Activated CD8-positive, alpha-beta memory T cell treated with anti-CD3 and anti-CD28 coated beads for 4 hours (primary cell): Measurements from ENCODE around the gene KHK.
"Not testable (repeated sequence)": the region's sequence is repeated elsewhere in the genome, so short reads cannot be mapped to it uniquely, and the experiment has no call there.

ENCODE experiments used
- DNase-seq, 2 donors: peaks; one replicate each; pipeline ENCODE4 v3.0.0-alpha.2; 2020; ENCODE audit warnings: low read depth in 2 of 2

KHK gene

DNA sequence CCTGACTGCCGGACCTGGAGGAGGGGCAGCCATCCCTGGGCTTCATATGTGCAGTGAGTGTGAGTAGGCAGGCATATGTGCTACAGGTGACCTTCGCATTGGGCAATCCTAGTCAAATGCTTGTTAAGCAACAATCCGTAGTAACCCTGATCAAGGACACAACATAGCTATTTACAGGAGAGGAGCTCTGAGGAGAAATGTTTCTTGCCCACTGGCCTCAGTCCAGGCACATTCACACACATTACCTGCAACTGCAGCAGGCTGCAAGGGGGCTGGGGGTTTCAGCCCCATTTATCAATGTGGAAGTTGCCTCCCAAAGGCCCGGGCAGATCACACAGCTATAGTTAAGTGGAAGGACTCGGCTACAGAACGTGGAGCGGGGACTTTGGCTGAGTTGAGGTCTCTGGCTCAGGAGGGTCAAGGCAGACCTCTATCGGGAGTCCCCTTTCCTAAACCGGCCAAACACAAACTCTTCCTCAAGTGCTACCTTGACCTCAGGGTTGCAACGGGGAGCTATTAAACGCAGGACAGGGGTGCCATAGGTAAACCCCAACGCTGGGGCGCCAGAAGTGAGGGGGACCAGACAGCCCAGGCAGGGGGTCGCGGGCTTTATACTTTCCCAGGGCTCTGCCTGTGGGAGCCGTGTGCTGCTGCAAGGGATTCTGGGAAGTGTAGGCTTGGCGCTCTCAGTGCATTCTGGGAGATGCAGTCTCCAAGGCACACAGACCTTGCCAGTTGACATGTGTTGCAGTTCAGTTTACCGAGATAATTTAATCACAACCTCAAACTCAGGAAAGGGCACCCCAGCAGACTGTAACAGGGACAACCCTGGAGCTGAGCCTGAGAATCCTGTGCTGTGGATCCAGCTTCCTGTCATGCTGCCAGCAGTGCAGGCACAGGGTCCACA lies 9.4 kb downstream of the KHK start:
- no peak for DNase-seq

DNA sequence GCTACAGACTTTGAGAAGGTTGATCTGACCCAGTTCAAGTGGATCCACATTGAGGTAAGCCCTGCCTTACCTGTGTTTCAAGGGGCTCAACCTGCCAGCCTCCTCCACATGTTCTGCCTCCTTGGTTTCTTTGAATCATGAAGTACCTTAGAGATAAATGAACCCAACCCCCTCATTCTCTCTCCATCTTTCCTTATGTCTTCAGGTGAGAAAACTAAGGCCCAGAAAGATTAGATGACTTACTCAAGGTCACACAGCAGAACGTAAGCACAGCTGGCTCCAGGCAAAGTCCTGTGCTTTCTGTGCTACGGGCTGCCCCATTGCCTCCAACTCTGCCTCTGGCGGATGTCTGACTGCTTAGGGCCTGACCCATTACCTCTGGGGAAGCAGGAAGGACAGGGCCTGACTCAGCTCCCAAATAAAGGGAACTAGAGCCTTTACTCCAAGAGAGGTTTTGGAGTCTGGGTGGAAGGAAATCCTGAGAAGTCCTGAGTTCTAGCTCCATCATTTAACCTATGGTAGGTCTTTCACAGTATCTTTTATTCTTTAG lies 10.3 kb downstream of the KHK start:
- no peak for DNase-seq

DNA sequence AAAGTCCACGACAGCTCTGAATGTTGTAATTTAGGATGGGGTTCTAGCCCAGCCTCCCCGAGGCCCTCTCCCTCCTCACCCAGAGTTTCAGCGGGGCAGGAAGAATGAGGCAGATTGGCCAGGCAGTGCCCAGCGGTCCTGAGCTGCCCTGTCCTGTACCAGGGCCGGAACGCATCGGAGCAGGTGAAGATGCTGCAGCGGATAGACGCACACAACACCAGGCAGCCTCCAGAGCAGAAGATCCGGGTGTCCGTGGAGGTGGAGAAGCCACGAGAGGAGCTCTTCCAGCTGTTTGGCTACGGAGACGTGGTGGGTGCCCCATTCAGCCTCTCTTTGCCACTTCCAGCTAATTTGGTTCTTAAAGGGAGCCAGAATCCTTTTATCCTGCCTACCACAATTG lies 10.8 kb downstream of the KHK start:
- DNase-seq = no peak

DNA sequence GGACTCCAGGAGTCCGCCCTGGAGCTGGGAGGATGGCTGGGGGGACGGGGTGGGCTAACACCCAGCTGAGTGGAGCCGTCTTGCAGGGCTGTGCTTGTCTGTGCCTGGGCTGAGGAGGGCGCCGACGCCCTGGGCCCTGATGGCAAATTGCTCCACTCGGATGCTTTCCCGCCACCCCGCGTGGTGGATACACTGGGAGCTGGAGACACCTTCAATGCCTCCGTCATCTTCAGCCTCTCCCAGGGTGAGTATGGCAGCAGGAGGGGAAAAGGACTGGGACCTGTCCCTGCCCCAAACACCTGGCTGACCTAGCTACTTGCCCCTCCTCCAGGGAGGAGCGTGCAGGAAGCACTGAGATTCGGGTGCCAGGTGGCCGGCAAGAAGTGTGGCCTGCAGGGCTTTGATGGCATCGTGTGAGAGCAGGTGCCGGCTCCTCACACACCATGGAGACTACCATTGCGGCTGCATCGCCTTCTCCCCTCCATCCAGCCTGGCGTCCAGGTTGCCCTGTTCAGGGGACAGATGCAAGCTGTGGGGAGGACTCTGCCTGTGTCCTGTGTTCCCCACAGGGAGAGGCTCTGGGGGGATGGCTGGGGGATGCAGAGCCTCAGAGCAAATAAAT lies 12.9 kb downstream of the KHK start:
- no peak for DNase-seq

DNA sequence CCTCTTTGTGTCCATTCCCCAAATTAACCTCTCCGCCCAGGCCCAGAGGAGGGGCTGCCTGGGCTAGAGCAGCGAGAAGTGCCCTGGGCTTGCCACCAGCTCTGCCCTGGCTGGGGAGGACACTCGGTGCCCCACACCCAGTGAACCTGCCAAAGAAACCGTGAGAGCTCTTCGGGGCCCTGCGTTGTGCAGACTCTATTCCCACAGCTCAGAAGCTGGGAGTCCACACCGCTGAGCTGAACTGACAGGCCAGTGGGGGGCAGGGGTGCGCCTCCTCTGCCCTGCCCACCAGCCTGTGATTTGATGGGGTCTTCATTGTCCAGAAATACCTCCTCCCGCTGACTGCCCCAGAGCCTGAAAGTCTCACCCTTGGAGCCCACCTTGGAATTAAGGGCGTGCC lies 13.5 kb downstream of the KHK start:
- DNase-seq = no peak

DNA sequence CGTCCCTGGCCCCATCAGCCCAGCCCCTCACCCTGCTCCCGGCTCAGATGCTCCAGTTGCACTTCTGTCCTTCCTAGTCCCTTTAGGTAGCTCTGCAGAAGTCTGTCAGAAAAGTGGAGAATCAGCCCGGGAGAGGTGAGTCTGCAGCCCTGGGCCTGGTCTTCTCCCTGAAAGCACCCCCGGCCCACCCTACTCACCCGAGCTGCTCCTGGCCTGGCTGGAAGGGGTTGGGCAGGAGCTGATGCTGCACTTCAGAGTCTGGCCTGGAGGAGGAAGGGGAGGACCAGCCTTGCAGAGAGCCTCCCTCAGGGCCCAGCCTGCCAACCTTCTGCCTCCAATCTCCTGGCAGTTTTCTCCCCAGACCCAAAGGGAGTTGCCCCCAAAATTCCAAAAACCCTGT lies 15.8 kb downstream of the KHK start:
- no peak for DNase-seq

DNA sequence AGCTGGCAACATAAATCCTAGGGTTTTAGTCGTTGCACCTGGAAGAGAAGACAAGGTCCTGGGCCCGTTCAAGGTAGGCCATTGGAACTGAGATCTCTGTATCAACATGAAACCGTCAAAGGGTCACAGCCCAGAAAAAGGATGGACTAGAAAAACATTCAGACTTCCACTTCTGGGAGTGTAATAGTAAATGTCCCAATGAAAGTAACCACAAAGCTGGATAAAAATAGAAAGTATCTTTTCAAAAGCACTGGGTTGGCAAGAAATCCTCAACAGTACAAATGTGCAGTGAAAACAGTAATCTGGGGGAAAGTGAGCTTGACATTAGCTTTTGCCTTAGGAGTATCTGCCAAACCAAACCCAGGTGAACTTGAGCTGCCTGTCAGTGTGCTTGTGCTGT lies 19.4 kb downstream of the KHK start:
- DNase-seq = no peak

DNA sequence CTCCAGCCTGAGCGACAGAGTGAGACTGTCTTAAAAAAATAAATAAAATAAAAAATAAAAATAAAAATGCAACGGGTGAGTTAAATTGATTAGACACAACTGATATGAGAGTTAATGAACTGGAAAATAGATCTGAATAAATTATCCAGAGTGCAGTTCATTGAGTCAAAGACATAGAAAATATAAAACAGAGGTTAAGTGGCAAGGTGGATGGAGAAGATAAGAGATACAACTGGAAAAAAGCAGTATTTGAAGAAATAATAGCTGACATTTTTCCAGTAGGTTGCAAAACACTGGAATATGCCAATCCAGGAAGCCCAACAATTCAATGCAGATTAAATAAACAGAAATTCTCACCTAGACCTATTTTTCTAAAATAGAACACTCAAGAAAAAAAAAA lies 21.6 kb downstream of the KHK start:
- no peak for DNase-seq

DNA sequence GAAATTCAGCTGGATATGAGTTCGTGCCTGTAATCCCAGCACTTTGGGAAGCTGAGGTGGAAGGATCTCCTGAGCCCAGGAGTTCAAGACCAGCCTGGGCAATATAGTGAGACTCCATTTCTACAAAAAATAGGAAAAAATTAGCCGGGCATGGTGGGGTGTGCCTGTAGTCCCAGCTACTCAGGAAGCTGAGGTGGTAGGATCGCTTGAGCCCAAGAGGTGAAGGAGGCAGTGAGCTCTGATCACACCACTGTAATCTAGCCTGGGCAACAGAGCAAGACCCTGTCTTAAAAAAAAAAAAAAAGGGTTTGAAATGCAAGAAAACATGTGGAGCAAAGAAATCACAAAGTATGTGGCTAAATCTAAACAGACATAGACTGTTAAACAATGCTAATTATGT lies 22.5 kb downstream of the KHK start:
- no peak for DNase-seq

DNA sequence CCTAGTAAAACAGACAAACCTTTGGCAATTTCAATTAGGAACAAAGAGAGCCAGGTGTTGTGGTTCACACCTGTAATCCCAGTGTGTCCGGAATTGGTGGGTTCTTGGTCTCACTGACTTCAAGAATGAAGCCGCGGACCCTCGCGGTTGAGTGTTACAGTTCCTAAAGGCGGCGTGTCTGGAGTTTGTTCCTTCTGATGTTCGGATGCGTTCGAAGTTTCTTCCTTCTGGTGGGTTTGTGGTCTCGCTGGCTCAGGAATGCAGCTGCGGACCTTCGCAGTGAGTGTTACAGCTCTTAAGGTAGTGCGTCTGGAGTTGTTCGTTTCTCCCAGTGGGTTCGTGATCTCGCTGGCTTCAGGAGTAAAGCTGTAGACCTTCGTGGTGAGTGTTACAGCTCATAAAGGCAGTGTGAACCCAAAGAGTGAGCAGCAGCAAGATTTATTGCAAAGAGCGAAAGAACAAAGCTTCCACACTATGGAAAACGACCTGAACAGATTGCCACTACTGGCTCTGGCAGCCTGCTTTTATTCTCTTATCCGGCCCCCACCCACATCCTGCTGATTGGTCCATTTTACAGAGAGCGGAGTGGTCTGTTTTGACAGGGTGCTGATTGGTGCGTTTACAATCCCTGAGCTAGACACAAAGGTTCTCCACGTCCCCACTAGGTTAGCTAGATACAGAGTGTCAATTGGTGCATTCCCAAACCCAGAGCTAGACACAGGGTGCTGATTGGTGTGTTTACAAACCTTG lies 24.2 kb downstream of the KHK start:
- not testable (repeated sequence) for DNase-seq

DNA sequence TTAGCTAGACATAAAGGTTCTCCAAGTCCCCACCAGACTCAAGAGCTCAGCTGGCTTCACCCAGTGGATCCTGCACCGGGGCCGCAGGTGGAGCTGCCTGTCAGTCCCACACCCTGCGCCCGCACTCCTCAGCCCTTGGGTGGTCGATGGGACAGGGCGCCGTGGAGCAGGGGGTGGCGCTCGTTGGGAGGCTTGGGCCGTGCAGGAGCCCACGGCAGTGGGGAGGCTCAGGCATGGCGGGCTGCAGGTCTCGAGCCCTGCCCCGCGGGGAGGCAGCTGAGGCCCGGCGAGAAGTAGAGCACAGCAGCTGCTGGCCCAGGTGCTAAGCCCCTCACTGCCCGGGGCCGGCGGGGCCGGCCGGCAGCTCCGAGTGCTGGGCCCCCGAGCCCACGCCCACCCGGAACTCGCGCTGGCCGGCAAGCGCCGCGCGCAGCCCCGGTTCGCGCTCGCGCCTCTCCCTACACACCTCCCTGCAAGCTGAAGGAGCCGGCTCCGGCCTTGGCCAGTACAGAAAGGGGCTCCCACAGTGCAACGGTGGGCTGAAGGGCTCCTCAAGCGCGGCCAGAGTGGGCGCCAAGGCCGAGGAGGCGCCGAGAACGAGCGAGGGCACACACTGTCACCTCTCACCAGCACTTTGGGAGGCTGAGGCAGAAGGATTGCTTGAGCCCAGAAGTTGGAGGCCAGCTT lies 25.0 kb downstream of the KHK start:
- not testable (repeated sequence) for DNase-seq

DNA sequence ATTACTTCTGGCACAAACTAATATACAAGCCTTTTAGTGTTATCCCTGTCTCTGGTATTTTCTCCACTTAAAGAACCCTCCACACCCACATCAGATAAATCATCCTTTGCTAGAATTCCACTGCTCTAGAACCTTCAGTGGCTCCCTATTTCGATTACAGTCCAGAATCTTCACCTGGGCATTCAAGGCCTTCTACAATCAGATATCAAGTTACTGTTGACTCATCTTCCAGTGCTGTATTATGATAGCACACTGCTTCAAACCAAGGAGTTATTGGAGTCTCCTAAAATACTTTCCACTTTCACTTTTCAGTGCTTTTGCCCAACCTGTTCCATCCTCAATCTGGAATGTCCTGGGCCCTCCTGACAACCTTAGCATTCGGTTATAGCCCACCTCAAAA lies 28.9 kb downstream of the KHK start:
- no peak for DNase-seq

DNA sequence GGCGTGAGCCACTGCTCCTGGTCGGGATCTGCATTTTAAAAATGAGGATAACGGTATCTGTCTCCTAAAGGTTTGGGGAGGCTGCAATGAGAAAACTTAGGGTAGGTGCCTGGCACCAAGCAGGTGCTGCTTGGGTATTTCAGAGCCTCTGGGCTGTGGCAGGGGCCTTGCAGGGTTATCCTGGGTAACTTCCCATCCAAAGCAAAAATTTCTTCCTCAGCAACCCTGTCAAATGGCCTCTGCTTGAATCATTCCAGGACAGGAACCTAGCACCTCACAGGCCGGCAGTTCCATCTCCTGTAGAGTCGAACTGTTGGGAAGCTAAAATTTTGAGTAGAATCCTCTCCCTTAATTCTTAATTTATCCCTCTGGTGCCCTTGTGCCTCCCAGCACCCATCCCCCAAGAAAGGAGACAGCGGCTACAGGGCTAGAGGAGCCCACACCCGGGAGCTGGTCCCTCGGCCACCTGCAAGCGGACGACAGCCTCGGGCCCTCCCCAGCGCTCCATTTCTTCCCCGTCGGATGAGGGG lies 31.5 kb downstream of the KHK start:
- no peak for DNase-seq

DNA sequence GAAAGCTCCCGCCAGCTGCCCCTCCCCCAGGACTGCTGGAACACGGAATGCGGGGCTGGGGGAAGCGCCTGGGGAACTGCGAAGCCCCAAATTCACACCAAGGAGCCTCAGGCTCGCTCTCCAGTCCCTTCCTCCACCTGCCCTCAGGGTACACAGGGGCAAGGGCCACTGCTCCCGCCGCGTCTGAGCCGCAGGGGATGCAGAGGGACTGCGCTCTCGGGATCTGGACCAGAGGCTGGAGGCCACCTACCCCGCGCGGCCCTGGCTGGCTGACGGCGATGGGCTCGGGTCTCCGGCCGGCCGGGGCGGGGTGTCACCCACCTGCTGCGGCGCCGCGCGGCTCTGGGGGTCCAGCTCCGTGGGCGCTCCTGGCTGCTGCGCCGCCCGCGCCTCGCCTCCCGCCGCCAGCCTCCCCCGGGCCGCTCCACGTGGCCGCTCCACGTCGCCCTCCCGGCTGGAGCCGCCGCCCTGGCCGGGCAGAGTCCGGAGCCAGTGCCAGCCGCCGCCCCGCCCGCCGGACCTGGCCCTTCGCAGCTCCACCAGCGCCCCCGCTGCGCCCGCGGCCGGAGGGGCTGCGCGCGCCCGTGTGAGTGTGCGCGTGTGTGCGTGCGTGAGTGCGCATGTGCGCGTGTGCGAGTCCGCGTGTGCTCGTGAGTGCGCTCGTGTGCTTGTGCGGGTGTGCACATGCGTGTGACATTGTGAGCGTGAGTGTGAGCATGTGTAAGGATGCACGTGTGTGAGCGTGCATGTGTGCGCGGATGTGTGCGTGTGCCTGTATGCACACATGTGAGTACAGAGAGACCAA lies 32.2 kb downstream of the KHK start, which contains the start of gene CGREF1:
Gene CGREF1 (minus strand): TSS at position 604 of the 805 bp plus-strand sequence. CDS start 14,762 bp downstream, outside the sequence.
- no peak for DNase-seq

DNA sequence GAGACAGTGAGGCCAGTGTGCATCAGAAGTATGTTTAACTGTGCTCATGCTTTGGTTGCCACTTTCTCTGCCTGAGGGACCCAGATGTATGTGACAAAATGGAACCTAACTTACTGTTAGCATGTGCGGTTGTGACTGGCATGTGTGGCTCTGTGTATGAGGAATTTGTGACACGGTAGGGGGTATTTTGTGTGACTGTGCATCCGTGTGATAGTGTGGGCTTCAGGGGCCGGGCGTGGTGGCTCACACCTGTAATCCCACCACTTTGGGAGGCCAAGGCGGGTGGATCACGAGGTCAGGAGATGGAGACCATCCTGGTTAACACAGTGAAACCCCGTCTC lies 32.7 kb downstream of the KHK start:
- DNase-seq = not testable (repeated sequence)

DNA sequence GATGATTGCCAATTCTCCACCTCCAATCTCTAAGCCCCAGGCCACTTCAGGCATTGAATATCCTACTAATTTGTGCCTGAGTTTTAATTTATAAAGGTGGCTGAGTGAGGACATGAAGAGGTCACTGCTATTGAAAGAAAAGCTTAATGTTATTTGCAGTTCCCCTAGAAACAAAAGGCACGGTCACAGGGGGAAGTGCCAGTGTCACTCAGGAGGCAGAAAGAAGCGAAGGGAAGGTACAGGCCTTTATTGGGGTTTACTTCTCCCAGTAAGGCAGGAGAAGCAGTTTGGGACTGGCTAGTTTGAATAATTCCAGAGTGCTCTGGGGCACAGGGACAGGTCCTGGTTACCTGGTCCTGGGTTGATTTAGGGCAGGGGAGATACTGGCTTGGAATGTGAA lies 35.3 kb downstream of the KHK start:
- no peak for DNase-seq

DNA sequence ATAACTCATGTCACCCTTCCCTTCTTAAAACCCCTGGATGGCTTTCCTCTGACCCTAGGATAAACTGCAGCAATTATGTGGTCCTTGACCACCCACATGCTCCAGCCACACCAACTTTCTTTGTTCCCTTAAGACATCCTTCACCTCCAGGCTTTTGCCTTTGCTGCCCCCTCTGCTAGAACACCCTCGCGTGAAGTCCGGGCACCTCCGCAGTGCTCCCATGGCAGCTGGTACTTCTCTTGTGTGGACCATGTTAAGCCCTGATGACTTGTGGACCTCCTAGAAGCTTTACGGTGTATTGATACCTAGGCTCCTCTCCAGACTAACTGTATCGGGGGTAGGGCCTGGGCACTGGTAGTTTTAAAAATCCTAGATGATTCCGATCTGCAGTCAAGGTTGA lies 36.2 kb downstream of the KHK start:
- no peak for DNase-seq

DNA sequence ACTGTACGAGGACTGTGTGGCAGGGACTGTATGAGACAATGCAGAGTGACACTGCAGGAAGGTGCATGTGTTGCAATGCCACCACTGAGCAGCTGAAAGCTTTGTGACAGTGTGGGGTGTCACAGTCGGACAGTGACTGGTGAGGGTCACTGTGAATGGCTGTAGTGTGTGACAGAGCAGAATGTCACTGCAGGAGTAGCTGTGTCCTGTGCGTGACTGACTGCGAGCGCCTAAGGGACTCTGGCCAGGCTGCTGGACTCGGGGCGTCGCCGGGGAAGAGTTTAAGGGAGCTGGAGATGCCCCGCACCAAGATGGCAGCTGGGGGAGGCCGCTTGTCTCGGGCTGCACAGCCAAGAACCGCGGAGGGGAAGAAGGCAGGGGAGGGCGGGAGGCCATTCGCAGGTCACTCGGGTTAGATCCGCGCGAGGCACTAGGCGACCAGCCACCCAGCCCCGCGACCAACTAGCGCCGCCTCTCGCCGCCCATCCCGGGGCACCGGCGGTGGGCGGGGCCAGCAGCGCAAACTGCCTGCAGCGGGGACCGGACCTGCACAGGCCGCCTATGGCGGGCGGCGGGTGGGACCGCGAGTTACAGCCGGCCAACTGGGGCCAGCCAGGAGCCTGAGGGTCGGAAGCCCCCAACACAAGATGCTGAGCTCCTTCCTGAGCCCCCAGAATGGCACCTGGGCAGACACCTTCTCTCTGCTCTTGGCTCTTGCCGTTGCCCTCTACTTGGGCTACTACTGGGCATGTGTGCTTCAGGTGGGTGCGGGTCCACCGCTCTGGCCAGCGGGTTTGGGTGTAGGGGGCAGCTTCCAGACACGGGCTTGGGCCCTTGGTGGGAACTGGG lies 37.0 kb downstream of the KHK start, which contains the start of gene ABHD1:
Gene ABHD1 (plus strand): TSS at position 514 of the 849 bp plus-strand sequence. CDS start 134 bp downstream, at position 648.
- DNase-seq = peak; percentile 28 to 40

DNA sequence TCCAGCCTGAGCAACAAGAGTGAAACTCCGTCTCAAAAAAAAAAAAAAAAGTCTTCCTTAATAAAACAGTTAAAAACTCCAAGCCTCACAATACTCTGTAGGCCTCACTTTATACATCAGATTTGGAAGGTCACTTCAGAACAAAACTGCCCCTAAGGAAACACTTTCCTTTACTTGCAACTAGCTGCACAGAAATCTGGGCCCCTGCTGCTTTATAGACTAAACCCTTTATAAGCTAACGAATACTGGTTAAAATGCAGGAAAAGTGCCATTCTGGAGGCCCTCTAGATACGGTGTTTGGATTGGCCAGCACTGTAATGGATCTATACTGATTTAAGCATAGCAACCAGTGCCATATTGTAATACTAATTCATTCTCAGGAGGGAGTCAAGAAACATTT lies 38.5 kb downstream of the KHK start:
- DNase-seq = no peak
